Inferior parietal cortex (tissue), 1 donor: ENCODE measurements around the gene RAX2.
"Not testable (repeated sequence)": the region's sequence is repeated elsewhere in the genome, so short reads cannot be mapped to it uniquely, and the experiment has no call there.

ENCODE experiments used
- DNase-seq: peaks from one replicate; pipeline ENCODE4 v3.0.0-alpha.2; 2016; ENCODE audit errors: extremely low spot score

The RAX2 gene

DNA sequence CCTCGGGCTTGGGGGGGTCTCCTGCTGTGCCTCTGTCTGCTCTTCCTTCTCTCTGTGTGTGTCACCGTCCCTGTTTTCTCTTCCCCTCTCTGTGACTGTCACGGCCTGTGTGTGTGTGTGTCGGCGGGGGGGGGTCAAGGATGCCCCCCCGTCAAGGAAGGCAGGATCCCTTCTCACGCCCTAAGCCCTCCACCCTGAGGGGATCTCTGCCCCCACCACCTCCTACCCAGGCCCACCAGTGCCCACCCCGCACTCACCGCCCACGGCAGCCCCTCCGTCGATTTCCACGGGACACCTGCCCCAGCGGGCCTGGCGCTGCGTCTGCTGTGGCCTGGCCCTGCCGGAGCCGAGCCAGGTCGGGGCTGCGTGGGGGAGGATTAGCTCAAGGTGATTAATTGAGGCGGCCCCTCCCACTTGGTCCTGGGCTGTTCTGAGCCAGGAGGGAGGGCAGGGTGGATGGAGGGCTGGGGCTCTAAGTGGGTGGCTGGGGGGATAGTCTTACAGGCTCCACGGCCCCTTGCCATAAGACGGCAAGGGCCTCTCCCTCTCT lies at the start of gene RAX2:
TSS of gene RAX2 (minus strand) at position 323 of the 550 bp plus-strand sequence. CDS start 486 bp downstream, outside the sequence.
- DNase-seq = no peak

DNA sequence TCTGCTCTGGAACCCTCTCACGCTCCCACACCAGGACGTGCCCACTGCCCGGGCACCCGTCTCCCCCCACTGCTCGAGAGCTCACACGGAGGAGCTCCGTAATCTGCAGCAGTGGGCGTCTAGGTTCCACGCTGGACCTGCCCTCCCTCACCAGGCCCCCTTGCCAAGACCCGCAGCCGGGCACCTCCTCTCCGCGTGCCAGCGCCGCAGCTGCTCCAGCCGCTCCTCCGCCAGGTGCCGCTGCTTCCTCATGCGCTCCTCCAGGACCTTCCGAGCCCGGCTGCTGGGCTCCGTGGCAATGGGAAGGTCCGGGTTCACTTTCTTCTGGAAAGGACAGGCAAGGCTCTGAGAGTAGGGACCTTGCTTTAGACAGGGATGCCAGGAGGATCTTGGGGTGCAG lies 49.1 kb upstream of the RAX2 start:
- DNase-seq = no peak

DNA sequence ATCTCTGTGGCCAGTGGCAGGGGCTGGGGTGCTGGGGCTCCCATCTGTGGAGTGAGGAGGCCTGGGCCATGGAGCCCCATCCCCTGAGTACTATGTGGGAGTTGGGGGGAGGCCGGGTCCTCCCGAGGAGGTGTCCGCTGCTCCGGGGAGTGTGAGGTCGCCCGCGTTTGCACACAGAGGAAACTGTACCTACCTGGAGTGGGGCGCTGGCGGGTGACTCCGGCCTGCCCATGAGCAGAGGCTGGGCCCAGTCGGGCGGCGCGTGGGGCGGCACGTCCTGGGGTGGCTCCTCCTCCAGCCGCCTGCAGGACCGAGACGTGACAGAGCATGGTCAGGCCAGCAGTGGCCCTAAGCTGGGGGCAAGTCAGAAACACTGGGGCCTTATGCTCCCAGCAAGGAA lies 48.0 kb upstream of the RAX2 start:
- no peak for DNase-seq

DNA sequence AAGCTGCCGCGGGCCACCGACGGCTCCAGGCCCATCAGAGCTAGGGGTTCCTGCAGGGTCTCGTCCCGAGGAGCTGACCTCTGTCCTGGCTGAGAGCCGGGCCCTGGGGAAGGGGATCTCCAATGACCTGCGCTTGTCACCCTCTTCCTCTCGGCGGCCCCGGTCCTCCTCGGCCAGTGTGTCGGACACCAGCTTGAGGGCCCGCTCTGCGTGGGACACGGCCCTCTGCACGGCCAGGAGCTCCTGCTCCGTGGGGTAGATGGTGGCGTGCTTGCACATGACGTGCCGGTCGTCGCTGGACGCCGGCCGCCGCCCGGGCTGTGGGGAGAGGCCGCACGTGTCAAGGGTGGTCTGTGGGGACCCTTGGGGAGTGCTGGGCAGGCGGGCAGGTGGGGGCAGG lies 46.9 kb upstream of the RAX2 start:
- DNase-seq = no peak

DNA sequence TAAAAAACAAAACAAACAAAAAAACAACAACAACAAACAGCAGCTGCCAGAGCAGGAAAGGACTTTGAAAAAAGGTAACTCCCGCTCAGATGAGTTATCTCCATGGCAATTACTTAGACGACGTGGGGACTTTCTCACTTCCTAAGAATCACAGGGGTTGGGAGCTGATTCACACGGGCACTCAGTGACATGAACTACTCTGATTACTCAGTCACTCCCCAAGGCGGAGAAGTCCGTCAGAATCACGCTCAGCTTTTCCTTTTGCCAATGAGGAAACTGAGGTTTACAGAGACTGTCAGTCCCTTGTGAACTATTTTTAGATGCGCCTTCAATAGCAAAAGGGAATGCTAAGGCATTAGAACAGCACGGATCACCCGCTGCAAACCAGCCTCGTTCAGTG lies 46.4 kb upstream of the RAX2 start:
- no peak for DNase-seq

DNA sequence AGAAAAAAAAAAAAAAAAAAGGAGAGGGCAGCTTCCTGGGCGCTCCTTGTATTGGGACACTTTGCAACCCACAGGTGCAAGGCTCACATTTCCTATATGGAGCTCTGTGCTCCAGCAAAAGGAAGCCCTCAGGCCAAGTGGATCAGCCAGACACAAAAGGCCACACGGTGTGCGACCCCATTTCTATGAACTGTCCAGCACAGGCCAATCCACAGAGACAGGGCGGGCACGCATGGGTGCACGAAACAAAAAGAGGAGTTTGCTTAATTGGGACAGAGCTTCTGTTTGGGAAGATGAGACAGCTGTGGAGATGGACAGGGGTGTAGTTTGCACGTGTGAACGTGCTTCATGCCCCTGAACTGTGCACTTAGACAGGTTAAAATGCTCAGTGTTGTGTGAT lies 45.7 kb upstream of the RAX2 start:
- no peak for DNase-seq

DNA sequence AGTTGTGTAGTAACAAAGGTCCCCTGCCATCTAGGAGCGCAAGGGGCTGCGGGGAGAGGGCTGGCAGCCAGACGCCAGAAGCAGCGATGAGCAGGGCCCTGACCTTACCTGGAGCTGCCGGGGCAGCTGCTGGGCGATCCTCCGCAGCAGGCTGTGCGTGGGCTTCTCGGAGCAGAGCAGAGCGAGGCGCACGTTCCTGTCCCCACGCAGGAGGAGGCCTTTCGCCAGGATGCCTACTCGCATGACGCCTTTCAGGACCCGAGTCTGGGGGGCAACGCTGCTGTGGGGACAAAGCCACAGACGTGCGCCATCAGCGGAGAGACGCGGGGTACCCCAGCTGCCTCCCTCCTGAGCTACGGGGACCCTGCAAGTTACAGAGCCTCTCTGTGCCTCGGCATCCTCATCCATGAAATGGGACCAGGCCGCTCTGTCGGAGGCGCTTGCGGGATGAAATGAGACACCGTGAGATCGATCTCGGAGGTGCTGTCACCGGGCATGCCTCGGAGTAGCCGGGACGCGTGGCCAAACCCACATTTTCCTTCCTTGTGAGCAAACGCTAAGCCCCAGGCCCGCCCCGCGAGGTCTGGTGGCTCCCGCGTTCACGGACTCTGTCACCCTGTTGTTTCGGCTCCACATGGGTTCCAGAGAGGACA lies 44.7 kb upstream of the RAX2 start:
- DNase-seq = no peak

DNA sequence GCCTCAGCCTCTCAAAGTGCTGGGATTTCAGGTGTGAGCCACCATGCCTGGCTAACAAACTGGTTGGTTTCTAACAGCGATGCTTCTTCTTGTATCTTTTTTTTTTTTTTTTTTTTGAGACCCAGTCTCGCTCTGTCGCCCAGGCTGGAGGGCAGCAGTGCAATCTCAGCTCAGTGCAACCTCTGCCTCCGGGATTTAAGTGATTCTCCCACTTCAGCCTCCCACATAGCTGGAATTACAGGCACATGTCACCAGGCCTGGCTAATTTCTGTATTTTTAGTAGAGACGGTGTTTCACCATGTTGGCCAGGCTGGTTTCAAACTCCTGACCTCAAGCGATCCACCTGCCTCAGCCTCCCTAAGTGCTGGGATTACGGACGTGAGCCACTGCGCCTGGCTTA lies 44.1 kb upstream of the RAX2 start:
- DNase-seq = not testable (repeated sequence)

DNA sequence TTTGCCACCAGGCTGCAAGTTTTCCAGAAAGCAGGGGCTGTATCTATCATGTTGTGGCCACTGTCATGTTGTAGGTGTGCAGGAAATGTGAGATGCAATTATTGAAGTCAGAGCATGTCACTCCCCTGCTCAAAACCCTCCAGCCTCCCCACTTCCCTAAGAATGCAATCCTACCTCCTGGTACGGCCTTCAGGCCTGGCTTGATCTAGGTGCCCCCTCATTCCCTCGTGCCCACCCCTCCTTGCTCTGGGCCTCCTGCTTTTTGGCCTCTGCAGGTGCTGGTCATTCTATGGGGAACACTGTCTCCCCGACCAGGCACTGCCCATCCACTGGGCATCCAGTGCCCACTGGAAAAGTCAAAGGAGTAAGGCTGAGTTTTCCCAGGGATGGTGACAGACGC lies 42.6 kb upstream of the RAX2 start:
- DNase-seq = no peak

DNA sequence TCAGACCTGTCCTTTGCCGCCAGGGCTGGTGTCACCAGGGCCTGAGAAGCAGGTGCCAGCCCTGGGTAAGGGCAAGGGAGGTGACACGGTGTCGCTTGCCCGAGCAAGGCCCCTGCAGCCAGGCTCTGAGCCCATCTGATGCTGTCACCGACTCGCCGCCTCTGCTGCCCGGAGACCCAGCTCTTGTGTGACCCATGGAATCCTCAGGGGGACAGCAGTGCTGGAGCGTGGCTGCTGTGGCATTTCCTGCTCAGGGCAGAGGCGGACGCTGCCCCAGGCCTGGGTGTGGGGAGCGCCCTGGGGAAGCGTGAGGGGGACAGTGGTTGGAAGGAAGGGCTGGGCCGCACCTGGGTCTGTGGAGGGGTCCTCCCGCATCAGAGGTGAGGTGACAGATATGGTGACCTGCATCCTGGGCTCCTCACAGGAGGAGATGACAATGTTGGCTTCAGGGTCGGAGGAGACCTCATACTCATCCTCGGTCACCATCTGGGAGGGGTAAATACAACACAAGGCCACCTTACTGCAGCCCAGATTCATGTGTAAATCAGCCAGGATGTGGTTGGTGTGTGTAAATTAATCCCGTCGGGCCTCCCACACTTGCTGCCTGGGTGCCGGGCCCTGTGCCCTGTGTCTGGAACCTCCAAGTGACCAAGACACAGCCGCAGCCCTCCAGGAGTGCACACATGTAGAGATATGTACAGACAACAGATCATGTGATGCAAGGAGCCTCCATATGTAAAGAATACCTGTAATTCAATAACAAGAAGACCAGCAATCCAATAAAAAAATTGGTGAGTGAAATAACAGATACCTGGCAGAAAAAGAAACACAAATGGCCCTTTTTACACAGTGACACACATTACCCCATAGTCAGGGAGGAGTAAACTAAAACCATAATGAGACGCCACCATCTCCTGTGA lies 41.7 kb upstream of the RAX2 start:
- DNase-seq = no peak

DNA sequence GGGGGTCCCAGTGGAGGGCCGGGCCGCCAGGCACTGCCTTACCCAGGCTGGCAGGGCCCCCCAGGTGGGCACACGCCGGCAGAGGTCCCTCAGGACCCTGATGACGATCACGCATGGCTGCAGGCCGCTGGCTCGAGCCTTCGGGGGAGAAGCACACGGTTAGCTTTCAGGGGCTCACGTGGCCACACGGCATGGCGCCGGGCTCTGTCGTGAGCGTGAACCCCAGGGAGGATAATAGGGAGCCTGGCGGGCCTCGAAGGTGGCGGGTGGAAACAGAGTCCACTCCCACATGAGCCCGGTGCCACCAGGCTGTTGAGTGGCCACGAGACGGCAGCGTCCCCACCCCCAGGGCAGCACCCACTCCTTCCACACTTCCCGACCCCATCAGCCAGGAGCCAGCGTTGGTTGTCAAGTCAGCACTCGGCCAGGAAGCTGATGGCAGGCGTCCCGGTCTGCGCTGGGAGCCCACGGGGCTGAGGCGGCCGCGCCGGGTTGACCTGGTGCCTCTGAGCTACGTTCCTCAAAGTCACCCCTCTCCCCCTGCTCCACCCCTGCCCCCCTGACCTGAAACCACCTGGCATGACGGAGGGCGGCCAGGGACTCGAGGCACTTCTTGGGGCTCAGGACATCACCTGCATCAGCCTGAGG lies 38.8 kb upstream of the RAX2 start:
- DNase-seq = no peak

DNA sequence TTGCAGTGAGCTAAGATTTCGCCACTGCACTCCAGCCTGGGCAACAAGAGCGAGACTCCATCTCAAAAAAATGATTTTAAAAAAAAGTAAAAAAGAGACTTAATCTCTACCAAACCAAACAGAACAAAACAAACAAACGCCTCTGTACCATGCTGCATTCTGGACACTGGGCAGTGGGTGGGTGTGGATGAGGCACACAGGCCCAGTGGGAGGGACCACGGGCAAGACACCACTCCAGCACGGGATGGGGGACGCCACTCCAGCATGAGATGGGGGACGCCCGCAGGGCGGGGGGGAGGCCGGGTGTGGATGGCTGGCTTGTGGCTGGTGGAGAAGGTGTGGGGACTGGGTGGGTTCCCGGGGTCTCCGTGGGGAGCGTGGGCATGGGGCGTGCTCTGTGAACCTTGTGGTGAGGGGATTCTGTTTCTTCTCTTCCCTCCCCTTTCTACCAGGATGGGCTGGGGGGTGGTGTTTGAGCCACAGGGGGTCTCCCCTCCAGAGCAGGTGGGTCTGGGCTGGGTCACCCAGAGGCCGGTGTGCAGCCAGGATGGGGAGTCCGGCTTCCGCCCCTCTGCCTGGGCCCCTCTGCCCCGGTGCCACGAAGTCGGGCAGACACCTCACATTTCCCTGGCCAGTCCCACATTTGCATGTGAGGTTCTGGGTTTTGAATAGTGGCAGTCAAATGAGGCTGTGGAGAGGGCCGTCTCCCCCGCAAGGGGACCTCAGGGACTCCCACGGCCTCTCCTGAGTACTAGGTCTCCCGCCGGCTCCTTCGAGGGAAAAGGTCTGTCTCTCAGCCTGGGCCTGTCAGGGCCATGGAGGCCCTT lies 38.1 kb upstream of the RAX2 start:
- DNase-seq = no peak

DNA sequence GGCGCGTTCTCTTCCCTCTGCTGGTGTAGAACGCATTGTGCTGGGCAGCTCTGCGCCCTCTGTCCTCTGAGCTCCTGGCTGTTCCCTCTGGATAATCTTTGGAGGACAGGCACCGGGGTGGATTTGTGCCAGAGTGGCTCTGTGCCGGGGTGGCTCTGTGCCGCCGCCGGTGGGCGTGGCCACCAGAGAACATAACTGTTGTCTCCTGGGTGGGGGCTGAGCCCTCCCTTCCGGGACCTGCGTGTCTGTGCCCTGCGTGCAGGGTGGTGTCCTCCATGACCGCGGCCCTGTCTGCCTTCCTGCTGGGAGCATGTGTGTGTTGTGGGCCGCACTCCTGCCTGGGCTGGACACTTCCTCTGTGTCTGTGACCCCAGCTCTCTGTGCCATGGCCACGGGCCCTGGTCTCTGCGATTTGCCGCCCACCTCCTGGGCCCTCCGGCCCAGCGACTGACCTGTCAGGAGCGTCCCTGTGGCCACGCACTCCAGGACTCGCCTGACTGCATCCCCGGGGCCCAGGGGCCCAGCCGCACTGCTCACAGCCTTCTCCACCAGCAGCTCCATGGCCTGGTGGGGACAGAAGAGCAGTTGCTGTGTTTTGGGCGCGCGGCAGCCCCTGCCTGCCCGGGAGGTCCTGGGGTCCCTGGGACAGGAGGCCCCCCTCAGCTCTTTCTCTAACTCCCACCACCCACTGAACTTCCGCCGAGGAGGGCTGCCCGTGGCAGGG lies 36.6 kb upstream of the RAX2 start:
- no peak for DNase-seq

DNA sequence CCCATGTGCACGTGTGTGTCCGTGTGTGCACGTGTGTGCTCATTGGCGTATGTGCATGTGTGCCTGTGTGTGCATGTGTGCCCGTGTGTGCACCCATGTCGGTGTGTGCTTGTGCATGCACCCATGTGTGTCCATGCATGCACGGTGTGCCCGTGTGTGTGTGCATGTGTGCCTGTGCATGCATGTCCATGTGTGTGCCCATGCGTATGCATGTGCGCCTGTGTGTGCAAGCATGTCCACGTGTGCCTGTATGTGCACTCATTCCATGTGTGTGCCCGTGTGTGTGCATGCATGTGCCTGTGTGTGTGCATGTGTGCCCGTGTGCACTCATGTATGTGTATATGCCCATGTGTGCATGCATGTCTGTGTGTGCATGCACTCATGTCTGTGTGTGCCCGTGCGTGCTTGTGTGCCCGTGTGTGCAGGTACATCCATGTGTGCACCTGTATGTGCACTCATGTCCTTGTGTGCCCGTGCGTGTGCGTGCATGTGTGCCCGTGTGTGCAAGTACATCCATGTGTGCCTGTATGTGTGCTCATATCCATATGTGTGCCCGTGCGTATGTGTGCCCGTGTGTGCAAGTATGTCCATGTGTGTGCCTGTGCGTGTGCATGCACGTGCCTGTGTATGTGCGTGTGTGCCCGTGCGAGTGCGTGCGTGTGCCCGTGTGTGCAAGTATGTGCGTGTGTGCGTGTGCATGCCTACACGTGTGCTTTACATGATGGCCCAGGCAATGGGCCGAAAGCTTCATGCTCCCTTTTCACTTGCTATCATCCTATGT lies 35.7 kb upstream of the RAX2 start:
- no peak for DNase-seq

DNA sequence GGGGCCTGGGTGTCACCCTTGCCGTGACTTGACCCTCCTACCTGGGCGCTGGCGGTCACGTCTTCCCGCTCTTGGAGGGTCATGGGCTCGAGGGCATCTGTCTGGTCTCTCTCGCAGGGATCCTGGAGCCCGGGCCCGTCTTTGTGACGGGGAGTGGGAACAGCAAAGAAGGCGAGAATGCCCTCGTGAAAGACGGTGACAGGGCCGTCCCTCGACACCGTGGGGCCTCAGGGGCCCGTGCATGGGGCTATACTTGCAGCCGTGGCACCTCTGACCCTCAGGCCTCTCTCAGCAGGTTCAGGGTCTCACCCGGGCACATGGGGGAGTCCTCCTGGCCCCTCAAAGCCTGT lies 35.1 kb upstream of the RAX2 start:
- DNase-seq = no peak

DNA sequence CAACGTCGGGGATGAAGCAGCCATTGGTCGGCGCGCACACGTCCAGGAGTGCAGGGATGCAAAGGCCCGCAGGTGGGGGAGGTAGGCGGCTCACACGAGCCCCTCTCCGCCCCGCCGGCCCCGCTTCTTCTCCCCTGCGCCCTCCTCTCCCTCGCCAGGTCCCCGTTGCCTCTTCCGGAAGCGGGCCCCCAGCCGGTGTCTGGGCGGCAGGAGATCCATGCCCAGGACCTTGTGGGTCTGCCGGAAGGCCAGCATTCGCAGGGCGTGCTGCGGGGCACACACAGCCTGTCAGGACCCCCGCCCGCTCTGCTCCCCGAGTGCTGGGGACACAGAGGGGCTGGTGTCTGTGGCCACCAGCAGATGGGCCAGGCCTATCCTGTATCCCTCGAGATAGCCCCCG lies 33.8 kb upstream of the RAX2 start:
- DNase-seq = no peak

DNA sequence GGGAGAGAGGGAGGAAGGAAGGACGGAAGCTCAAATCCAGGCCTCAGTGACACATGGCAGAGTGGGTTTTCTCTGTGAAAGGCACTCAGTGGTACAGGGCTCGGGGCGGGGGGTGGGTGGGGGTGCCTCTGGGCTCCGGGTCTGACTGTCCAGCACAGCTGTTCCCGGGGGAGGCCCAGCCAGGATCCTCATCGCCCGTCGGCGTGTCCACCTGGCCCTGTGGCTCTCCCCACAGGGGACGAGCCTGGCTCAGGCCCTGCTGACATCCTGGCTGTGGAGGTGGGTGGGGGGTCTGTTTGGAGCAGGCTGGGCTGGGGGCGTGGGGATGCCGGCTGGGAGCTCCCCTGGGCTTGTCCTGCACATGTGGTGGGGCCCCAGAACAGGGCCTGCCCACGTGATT lies 32.4 kb upstream of the RAX2 start:
- no peak for DNase-seq

DNA sequence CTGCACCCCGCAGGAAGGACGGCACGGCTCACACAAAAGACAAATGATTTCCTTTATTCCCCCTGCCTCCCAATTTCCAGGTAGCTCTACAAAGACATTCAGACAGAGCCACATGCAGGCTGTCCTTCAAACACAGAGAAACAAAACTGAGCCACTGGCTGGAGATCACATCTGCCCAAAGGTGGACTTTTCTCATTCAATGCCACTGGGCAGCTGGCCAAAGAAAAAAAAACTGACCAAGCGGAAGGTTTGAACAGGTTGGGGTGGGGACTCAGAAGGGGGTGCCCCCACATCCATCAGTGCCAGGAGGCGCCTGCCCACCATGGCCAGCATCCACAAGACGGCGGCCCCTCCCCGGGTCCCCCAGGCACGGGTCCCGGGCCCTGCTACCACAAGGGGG lies 32.0 kb upstream of the RAX2 start:
- no peak for DNase-seq

DNA sequence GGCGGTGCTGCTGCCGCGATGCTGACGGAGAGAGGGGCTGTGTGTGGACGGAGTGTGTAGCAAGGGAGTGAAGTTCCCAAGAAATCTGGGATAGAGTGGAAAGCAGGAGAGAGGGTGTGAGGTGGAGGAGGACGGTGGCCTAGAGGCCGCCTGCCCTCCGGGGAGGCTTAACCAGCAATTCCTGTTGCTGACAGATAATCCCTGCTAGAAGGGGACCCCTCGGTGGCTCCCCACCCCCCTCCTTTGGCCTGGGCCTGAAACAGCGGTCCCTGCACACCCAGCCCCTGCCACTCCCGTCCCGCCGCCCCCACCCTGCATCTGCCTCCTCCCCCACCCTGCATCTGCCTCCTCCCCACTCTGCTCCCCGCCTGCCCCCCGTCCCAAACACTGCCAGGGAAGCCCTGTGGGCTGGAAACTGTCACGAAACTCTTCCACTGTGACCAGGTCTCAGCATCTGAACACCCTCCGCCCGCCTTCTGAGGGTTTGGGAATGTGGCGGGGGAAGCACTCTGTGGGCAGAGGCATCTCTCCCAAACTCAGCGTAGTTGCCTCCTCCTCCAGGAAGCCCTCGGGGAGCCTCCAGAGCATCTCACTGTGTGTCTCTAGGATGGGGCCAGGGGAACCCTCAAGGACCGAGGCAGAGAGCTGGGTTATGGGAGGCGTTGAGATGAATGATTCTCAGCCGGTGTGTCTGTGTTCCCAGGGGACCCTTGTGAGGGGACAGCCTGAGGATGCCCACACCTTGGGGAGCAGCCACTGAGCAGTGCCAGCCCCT lies 31.3 kb upstream of the RAX2 start:
- DNase-seq = no peak
